DOHH2 (cell line): Measurements from ENCODE around the gene ACE.

Experiments used
- CTCF ChIP-seq: fragments of 200-600 bp; sonication (generic); IDR thresholded peaks from one replicate; pipeline ENCODE4 v1.5.1; 2014; ENCODE audit warnings: antibody characterized with exemption, mild to moderate bottlenecking, low read depth, low read length; ENCODE audit not compliant: poor library complexity, severe bottlenecking
- EZH2phosphoT487 ChIP-seq: fragments of 200-600 bp; sonication (generic); IDR thresholded peaks from 2 replicates; pipeline ENCODE4 v1.6.1; 2017; ENCODE audit warnings: borderline replicate concordance, mild to moderate bottlenecking, antibody characterized with exemption, low read length, moderate library complexity, mixed read lengths

DNA sequence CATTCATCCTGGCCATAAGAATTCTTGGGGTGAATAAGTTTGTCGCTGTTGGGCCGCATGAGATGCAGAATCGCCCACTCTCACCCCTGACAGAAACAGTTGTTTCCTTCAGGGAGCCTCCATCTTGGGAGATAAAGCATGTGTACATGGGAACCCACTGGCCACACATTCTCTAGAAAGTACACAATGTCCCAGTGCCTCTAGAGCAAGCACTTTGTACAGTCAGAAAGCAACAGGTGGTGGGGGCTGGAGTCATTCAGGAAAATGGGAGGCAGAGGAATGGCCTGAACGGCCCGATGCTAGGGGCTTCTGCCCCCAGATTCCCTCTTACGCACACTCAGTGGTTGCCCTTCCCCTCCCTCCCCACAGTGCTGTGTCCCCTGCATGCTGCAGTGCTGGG lies 16.1 kb downstream of the ACE start:
- no peak for TF ChIP-seq CTCF
- no peak for TF ChIP-seq EZH2phosphoT487
